ENCODE data around the gene SP8. TPM values are rescaled to one million over a fixed set of nuclear protein-coding genes. Genes with fewer than 3 reads are reported as not detected.

Gene SP8
- total RNA-seq, 2 donors from 2014 or later, result 3.3 to 5.2 TPM

DNA sequence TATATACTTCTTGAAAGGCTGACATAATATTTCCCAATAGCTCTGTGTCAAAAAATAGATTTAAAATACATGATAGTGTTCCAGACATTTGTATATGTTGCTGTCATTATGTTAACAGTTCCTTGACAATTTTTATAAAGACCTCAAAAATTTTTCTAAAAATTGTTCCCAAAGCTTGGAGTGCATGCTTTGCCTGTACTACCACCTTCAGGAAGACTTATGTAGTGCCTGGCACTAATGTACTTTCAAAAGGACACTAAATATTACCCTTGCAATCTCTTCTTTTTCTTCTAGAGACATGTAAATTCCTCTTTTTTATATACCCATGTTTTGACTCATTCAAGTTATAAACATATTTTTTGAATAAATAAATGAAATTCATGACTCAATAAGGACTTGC, 48.0 kb upstream of the SP8 start:
- Histone ChIP-seq H3K27ac (ENCODE audit: low read depth, low read length) (no peak overlapping the region), H3K9me3 (ENCODE audit: control insufficient read depth, low read length) (no peaks in the 10 kb centered on the region), H3K4me3 (ENCODE audit: low read length) (no peak overlapping the region), H3K27me3 (ENCODE audit: control insufficient read depth, insufficient read depth, low read length, poor library complexity, severe bottlenecking) (no peaks in the 10 kb centered on the region), H3K9ac (ENCODE audit: extremely low read depth, low read length, poor library complexity, severe bottlenecking) (no peak overlapping the region), H3K4me1 (ENCODE audit: control insufficient read depth, insufficient read depth, low read length) (peaks cover 11% of the 10 kb centered on the region), H3K36me3 (ENCODE audit: control insufficient read depth, insufficient read depth, low read length) (no peaks in the 10 kb centered on the region)
- Mint-ChIP-seq H3K4me3 (peak overlapping the region; percentile 56), H3K36me3 (ENCODE audit: low read depth) (no peaks in the 10 kb centered on the region), H3K27me3 (ENCODE audit: insufficient read depth) (peaks cover 3% of the 10 kb centered on the region), H3K4me1 (peaks cover 23% of the 10 kb centered on the region), H3K27ac (no peak overlapping the region), H3K9me3 (no peaks in the 10 kb centered on the region)
- TF ChIP-seq, protein P1, sequence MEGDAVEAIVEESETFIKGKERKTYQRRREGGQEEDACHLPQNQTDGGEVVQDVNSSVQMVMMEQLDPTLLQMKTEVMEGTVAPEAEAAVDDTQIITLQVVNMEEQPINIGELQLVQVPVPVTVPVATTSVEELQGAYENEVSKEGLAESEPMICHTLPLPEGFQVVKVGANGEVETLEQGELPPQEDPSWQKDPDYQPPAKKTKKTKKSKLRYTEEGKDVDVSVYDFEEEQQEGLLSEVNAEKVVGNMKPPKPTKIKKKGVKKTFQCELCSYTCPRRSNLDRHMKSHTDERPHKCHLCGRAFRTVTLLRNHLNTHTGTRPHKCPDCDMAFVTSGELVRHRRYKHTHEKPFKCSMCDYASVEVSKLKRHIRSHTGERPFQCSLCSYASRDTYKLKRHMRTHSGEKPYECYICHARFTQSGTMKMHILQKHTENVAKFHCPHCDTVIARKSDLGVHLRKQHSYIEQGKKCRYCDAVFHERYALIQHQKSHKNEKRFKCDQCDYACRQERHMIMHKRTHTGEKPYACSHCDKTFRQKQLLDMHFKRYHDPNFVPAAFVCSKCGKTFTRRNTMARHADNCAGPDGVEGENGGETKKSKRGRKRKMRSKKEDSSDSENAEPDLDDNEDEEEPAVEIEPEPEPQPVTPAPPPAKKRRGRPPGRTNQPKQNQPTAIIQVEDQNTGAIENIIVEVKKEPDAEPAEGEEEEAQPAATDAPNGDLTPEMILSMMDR (conservative IDR thresholded peaks at IDR 0.05), result peak; percentile 75
- DNase-seq, result no peak

DNA sequence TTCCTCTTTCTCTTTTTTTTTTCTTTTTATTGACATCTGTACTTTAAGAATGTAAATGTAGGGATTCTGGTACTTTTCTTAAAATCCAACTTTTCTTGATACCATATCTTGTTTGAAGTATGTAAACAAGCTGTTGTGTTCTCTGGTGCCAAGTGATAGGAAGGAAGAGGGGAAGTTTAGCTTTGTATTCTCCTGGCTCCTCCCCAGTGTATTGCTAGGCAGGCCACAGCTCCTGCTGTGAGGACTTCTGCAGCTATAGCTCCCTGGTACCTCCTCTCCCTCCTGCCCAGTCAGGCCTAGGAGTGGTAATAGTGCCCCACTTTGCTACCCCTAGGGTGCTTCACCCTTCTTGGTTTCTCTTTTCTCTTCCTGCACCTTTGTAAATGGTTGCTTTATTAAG, 45.3 kb upstream of the SP8 start:
- Mint-ChIP-seq H3K27me3 (ENCODE audit: insufficient read depth) (peaks cover 12% of the 10 kb centered on the region), H3K9me3 (no peaks in the 10 kb centered on the region), H3K4me3 (no peak overlapping the region), H3K27ac (no peak overlapping the region), H3K4me1 (peaks cover 32% of the 10 kb centered on the region), H3K36me3 (ENCODE audit: low read depth) (no peaks in the 10 kb centered on the region)
- peaks cover 11% of the 10 kb centered on the region for H3K4me1 ChIP-seq (ENCODE audit: control insufficient read depth, insufficient read depth, low read length)
- H3K4me3 ChIP-seq (ENCODE audit: low read length), result no peak overlapping the region
- H3K9ac ChIP-seq (ENCODE audit: extremely low read depth, low read length, poor library complexity, severe bottlenecking), result no peak overlapping the region
- H3K36me3 ChIP-seq (ENCODE audit: control insufficient read depth, insufficient read depth, low read length), result no peaks in the 10 kb centered on the region
- peak; percentile 60 for DNase-seq
- H3K27me3 ChIP-seq (ENCODE audit: control insufficient read depth, insufficient read depth, low read length, poor library complexity, severe bottlenecking), result no peaks in the 10 kb centered on the region
- no peaks in the 10 kb centered on the region for H3K9me3 ChIP-seq (ENCODE audit: control insufficient read depth, low read length)
- TF ChIP-seq, protein P1 (conservative IDR thresholded peaks at IDR 0.05), result no peak
- H3K27ac ChIP-seq (ENCODE audit: low read depth, low read length), result no peak overlapping the region

DNA sequence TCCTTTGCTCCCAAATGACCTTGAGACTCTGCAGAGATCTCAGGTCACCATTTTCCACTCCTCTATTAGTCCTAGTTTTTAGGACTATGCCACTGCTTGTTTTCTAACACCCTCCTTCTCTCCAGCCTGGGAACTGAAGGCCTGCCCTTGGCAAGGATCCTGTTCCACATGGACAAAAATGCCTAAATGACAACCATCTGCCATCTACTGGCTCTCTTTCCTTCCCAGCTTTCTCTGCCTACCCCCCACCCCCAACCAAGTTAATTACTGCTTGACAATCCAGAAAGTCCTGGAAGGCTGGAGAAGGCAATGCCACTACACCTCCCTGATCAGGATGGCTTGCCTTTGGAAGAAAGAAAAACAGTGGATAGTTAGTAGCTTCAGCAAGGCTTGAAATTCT, 44.8 kb upstream of the SP8 start:
- H3K4me1 ChIP-seq (ENCODE audit: control insufficient read depth, insufficient read depth, low read length), result peaks cover 11% of the 10 kb centered on the region
- no peaks in the 10 kb centered on the region for H3K9me3 Mint-ChIP-seq
- peaks cover 12% of the 10 kb centered on the region for H3K27me3 Mint-ChIP-seq (ENCODE audit: insufficient read depth)
- no peaks in the 10 kb centered on the region for H3K9me3 ChIP-seq (ENCODE audit: control insufficient read depth, low read length)
- H3K27ac Mint-ChIP-seq, result peak overlapping the region; percentile 57
- no peaks in the 10 kb centered on the region for H3K27me3 ChIP-seq (ENCODE audit: control insufficient read depth, insufficient read depth, low read length, poor library complexity, severe bottlenecking)
- TF ChIP-seq, protein P1 (conservative IDR thresholded peaks at IDR 0.05), result peak; percentile 12
- H3K36me3 Mint-ChIP-seq (ENCODE audit: low read depth), result no peaks in the 10 kb centered on the region
- H3K4me3 Mint-ChIP-seq, result no peak overlapping the region
- no peaks in the 10 kb centered on the region for H3K36me3 ChIP-seq (ENCODE audit: control insufficient read depth, insufficient read depth, low read length)
- no peak overlapping the region for H3K9ac ChIP-seq (ENCODE audit: extremely low read depth, low read length, poor library complexity, severe bottlenecking)
- H3K4me1 Mint-ChIP-seq, result peaks cover 35% of the 10 kb centered on the region
- DNase-seq, result peak; percentile 50
- no peak overlapping the region for H3K27ac ChIP-seq (ENCODE audit: low read depth, low read length)
- H3K4me3 ChIP-seq (ENCODE audit: low read length), result no peak overlapping the region

Measured in endodermal cell (in vitro differentiated cells).